Measurements from ENCODE around the gene CLDN24. TPM values are rescaled to one million over a fixed set of nuclear protein-coding genes. Genes with fewer than 3 reads are reported as not detected.
A peak's percentile ranks its signal among the peaks of the same experiment; 100 is the strongest.

The CLDN24 gene
- total RNA-seq, 1 donor from 2014 or later, result not detected

- H3K4me2 ChIP-seq (ENCODE audit: low read length), result no peak overlapping the region
- Mint-ChIP-seq H3K9me3 (ENCODE audit: unreplicated experiment) (peaks cover 6% of the 10 kb centered on the region), H3K4me3 (ENCODE audit: unreplicated experiment) (no peak overlapping the region), H3K36me3 (ENCODE audit: low read depth, unreplicated experiment) (peaks cover 13% of the 10 kb centered on the region), H3K27me3 (ENCODE audit: low read depth, unreplicated experiment) (no peaks in the 10 kb centered on the region), H3K27ac (ENCODE audit: unreplicated experiment) (no peak overlapping the region), H3K4me1 (ENCODE audit: low read depth, unreplicated experiment) (no peaks in the 10 kb centered on the region)
- peak; percentile 13 for FAIRE-seq
- no peak overlapping the region for H3K4me3 ChIP-seq (ENCODE audit: insufficient read depth, low read depth, low read length)
- H3K9ac ChIP-seq (ENCODE audit: low read length), result no peak overlapping the region
- TF ChIP-seq, protein P1, sequence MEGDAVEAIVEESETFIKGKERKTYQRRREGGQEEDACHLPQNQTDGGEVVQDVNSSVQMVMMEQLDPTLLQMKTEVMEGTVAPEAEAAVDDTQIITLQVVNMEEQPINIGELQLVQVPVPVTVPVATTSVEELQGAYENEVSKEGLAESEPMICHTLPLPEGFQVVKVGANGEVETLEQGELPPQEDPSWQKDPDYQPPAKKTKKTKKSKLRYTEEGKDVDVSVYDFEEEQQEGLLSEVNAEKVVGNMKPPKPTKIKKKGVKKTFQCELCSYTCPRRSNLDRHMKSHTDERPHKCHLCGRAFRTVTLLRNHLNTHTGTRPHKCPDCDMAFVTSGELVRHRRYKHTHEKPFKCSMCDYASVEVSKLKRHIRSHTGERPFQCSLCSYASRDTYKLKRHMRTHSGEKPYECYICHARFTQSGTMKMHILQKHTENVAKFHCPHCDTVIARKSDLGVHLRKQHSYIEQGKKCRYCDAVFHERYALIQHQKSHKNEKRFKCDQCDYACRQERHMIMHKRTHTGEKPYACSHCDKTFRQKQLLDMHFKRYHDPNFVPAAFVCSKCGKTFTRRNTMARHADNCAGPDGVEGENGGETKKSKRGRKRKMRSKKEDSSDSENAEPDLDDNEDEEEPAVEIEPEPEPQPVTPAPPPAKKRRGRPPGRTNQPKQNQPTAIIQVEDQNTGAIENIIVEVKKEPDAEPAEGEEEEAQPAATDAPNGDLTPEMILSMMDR (IDR thresholded peaks at IDR 0.05; ENCODE audit: insufficient read depth, low read depth, low read length), result no peak
- no peak for TF ChIP-seq EZH2 (IDR thresholded peaks at IDR 0.05; ENCODE audit: insufficient read depth, low read length)
- DNase-seq (ENCODE audit: low read depth), result no peak
- no peaks in the 10 kb centered on the region for H3K79me2 ChIP-seq (ENCODE audit: insufficient read depth, low read length)
- H3K36me3 ChIP-seq (ENCODE audit: insufficient read depth, low read length), result peaks cover 3% of the 10 kb centered on the region
- no peaks in the 10 kb centered on the region for H3K4me1 ChIP-seq (ENCODE audit: insufficient read depth, low read length)
- no peak overlapping the region for H3K27ac ChIP-seq (ENCODE audit: low read depth, low read length)
- peaks cover 5% of the 10 kb centered on the region for H3K9me3 ChIP-seq (ENCODE audit: insufficient read depth, low read depth, low read length)
- no peaks in the 10 kb centered on the region for H4K20me1 ChIP-seq (ENCODE audit: insufficient read depth, low read length)
- no peaks in the 10 kb centered on the region for H3K27me3 ChIP-seq (ENCODE audit: insufficient read depth, low read length)
- H2AFZ ChIP-seq (ENCODE audit: low read depth, low read length), result no peak overlapping the region
These were observed 710 bp downstream of the CLDN24 start for GRCh38 chr4:183321516-183321915.

- peaks cover 13% of the 10 kb centered on the region for H3K36me3 Mint-ChIP-seq (ENCODE audit: low read depth, unreplicated experiment)
- Histone ChIP-seq H3K4me2 (ENCODE audit: low read length) (no peak overlapping the region), H3K79me2 (ENCODE audit: insufficient read depth, low read length) (no peaks in the 10 kb centered on the region), H4K20me1 (ENCODE audit: insufficient read depth, low read length) (no peaks in the 10 kb centered on the region), H3K27me3 (ENCODE audit: insufficient read depth, low read length) (no peaks in the 10 kb centered on the region), H3K9ac (ENCODE audit: low read length) (no peak overlapping the region), H2AFZ (ENCODE audit: low read depth, low read length) (no peak overlapping the region), H3K9me3 (ENCODE audit: insufficient read depth, low read depth, low read length) (peaks cover under 1% of the 10 kb centered on the region), H3K4me3 (ENCODE audit: insufficient read depth, low read depth, low read length) (no peak overlapping the region), H3K36me3 (ENCODE audit: insufficient read depth, low read length) (peaks cover 3% of the 10 kb centered on the region), H3K4me1 (ENCODE audit: insufficient read depth, low read length) (no peaks in the 10 kb centered on the region), H3K27ac (ENCODE audit: low read depth, low read length) (no peak overlapping the region)
- peaks cover 2% of the 10 kb centered on the region for H3K9me3 Mint-ChIP-seq (ENCODE audit: unreplicated experiment)
- H3K27me3 Mint-ChIP-seq (ENCODE audit: low read depth, unreplicated experiment), result no peaks in the 10 kb centered on the region
- H3K4me3 Mint-ChIP-seq (ENCODE audit: unreplicated experiment), result no peak overlapping the region
- no peak for FAIRE-seq
- TF ChIP-seq EZH2 (IDR thresholded peaks at IDR 0.05; ENCODE audit: insufficient read depth, low read length), result no peak
- TF ChIP-seq, protein P1 (IDR thresholded peaks at IDR 0.05; ENCODE audit: insufficient read depth, low read depth, low read length), result no peak
- no peak for DNase-seq (ENCODE audit: low read depth)
- no peak overlapping the region for H3K27ac Mint-ChIP-seq (ENCODE audit: unreplicated experiment)
- H3K4me1 Mint-ChIP-seq (ENCODE audit: low read depth, unreplicated experiment), result no peaks in the 10 kb centered on the region
These were observed 1.1 kb downstream of the CLDN24 start for GRCh38 chr4:183321079-183321478.

DNA sequence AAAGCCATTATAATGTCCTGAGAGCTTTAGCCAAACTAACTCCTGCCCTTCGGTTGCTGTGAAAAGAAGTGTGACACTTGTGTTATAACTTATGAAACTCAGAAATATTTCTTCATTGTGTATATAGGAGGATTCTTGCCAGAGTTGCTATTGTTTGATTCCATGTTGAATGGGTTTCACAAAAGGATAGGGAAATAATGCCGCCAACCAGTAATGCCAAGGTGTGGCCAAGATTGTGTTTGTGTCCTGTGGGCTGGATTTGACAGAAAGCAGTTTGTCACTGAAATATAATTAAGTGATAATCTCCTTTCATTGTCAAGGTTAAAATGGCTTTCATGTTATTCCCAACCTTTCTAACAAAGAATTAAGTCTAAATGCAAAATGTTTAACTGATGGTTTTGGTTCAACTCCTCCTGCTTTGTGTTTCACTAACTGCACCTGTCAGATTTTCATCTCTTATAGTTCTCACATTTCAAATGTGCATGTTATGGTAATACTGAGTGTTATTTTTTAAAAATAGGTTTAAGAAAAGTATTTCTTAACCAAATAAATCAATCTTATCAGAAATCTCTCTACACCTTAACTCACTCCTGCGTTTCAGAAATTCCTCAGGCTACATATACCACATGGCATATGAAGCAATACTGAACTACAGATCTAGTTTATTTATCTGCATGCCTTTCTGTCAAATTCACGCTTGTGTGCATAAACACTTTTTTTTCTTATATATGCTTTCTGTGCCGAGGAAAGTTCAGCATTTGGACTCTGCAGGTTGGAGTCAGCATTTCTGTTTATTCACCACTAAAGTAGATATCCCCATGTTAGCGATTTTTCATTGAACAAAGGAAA, 1.8 kb downstream of the CLDN24 start, which contains the start of gene CLDN22:
Gene CLDN22, minus strand, starts transcription at position 66 of the 849 bp plus-strand sequence. Its CDS starts 58 bp downstream, at position 8.
- Mint-ChIP-seq H3K4me1 (ENCODE audit: low read depth, unreplicated experiment) (no peaks in the 10 kb centered on the region), H3K27me3 (ENCODE audit: low read depth, unreplicated experiment) (no peaks in the 10 kb centered on the region), H3K36me3 (ENCODE audit: low read depth, unreplicated experiment) (peaks cover 13% of the 10 kb centered on the region), H3K27ac (ENCODE audit: unreplicated experiment) (no peak within 1 kb of the TSS), H3K9me3 (ENCODE audit: unreplicated experiment) (no peaks in the 10 kb centered on the region), H3K4me3 (ENCODE audit: unreplicated experiment) (no peak within 1 kb of the TSS)
- Histone ChIP-seq H3K4me2 (ENCODE audit: low read length) (no peak within 1 kb of the TSS), H4K20me1 (ENCODE audit: insufficient read depth, low read length) (no peaks in the 10 kb centered on the region), H3K4me3 (ENCODE audit: insufficient read depth, low read depth, low read length) (no peak within 1 kb of the TSS), H3K9me3 (ENCODE audit: insufficient read depth, low read depth, low read length) (no peaks in the 10 kb centered on the region), H3K9ac (ENCODE audit: low read length) (no peak within 1 kb of the TSS), H3K36me3 (ENCODE audit: insufficient read depth, low read length) (peaks cover 6% of the 10 kb centered on the region), H2AFZ (ENCODE audit: low read depth, low read length) (no peak within 1 kb of the TSS), H3K27ac (ENCODE audit: low read depth, low read length) (no peak within 1 kb of the TSS), H3K4me1 (ENCODE audit: insufficient read depth, low read length) (no peaks in the 10 kb centered on the region), H3K79me2 (ENCODE audit: insufficient read depth, low read length) (no peaks in the 10 kb centered on the region), H3K27me3 (ENCODE audit: insufficient read depth, low read length) (no peaks in the 10 kb centered on the region)
- DNase-seq (ENCODE audit: low read depth) (no peak), FAIRE-seq (no peak)
- no peak for TF ChIP-seq EZH2 (IDR thresholded peaks at IDR 0.05; ENCODE audit: insufficient read depth, low read length)
- TF ChIP-seq, protein P1 (IDR thresholded peaks at IDR 0.05; ENCODE audit: insufficient read depth, low read depth, low read length), result no peak
